DLD1 (cell line): ENCODE data around the gene PRM1.

Experiments used
- in situ Hi-C: cut with HindIII; loops from 2 replicates; pipeline ENCODE4 v1.10.0; 2017; ENCODE audit warnings: low sequenced_read_pairs

PRM1 gene

DNA sequence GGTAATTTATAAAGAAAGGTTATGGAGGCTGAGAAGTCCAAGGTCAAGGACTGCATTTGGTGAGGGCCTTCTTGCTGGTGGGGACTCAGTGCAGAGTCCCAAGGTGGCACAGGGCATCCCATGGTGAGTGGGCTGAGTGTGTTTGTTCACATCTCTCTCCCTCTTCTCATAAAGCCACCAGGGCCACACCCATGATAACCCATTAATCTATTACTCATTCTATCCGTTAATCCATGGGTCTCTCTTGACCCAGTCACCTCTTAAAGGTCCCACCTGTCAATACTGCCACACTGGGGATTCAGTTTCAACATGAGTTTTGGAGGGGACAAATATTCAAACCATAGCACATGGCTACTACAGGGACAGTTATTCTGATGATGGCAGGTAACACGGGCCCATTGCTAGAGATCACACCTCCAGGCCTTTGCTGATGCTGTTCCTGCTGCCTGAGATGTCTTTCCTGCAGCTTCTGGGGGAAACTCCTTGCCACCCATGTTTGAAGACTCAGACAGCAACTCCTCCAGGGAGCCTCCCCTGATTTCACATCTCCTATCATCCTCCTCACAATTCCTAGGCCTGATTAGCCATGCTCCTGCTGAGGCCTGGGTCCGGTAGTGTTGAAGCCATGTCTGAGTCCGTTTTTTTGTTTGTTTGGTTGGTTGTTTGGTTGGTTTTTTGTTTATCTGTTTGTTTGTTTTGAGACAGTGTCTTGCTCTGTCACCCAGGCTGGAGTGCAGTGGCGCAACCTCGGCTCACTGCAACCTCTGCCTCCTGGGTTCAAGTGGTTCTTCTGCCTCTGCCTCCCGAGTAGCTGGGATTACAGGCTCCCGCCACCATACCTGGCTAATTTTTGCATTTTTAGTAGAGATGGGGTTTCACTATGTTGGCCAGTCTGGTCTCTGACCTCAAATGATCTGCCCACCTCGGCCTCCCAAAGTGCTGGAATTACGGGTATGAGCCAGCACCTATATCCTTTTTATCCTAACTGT, 41.2 kb downstream of the PRM1 start:
- in situ Hi-C loops: no loop called here

DNA sequence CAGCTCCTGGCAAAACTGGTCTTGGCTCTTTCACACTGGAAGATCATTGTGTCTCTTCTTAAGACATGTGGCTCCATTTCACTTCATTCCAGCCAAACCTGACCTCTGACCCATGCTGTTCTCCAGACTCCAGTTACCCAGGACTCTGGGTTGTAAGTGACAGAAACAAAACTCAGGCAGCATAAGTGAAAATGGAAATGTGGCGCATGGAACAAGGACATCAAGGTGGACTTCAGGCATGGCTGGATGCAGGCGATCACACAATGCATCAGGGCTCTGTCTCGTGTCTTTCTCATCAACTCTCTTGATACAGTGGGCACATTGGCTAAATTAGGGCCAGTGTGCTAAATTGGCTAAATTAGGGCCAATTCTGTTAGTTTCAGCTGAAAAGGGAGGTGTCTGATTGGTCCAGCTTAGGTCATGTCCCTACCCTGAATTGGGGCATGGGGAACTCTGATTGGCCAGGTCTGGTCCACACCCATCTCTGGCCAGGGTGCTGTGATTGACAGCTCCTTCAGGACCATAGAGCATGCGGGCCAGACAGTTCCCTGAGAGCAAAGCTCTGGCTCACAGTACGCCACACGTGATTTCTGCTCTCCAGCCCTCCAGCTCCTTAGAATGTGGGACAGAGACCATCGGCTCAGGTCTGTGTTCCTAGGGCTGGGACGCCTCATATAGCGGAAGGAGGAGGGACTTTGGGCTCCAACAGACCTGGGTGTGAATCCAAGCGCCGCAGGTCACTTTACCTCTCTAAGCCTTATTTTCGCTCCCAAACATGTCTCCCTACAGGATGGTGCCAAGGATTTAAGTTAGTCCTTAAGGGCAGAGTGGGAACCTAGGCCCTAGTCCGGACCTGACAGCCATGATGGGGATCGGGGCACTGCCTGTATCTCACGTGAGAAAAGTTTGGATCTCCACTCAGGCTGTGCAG, 42.6 kb downstream of the PRM1 start:
- in situ Hi-C loops: no loop called here

DNA sequence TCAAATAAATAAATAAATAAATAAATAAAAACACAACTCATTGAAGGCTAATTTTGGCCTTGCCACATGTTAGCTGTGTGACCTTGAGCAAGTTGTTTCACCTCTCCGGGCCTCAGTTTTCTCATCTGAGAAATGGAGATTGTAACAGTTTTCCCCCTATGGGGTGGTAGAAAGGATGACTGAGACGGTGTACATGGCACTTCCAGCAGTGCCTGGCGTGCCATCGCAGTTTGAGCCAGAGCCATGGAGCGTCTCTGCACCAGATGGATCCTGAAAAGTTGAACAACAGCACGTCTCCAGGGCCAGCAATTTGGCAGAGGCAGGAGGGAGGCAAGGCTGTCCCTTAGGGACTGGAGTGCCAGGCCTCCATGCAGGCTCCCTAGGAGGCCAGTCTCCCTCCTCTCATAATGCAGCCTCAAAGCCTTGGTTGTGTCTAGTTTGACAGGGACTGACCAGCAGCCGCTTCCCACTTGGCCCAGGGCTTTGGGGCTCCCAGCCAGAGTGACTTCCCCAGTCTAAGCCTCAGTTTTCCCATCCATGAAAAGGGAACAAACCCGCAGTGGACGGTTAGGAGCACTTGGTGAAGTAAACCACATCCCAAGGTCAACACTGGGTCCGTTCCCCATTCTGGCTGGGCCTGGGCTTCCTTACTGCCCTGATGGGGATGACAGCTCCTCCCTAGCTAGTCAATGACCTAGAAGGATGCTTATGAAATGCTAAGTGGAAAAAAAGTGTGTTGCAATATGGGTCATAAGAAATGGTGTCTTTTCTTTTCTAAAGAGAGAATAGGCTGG, 44.5 kb downstream of the PRM1 start:
- in situ Hi-C loops: no loop called here

DNA sequence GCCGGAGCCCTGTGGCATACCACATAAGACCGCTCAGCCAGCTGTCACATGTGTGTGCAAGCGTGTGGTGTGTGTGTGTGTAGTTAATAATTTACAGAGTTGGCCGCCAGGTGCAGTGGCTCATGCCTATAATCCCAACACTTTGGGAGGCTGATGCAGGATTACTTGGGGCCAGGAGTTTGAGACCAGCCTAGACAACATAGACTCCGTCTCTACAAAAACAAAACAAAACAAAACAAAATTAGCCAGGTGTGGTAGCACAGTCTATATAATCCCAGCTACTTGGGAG, 45.5 kb downstream of the PRM1 start:
- in situ Hi-C loops: no loop called here

DNA sequence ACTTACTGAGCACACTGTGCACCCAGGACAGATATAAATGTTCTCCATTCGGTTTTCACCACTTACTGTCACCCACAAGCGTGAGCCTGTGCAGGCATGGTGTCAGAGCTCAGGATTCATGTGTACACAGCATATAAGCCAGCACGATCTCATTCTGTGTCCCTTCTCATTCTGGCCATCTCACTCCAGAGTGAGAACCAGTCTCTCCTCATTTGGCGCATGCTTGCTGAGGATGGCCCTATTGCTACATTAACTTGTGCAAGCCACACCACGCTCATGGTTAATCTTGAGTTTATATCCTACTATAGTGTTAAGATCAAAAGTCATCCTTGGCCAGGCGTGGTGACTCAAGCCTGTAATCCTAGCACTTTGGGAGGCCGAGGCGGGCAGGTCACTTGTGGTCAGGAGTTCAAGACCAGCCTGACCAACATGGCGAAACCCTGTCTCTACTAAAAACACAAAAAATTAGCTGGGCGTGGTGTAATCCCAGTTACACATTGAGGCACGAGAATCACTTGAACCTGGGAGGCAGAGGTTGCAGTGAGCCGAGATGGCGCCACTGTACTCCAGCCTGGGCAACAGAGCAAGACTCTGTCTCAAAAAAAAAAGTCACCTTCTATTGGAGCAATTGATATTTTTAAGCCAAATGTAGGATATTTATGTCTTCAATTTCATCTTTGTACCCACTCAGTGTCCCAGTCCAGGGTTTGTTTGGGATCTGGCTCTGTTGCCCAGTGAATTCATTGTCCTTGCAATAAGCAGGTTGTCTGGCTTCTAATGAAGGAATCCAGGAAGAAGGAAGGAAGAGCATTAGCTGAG, 46.0 kb downstream of the PRM1 start:
- in situ Hi-C loops: no loop called here

DNA sequence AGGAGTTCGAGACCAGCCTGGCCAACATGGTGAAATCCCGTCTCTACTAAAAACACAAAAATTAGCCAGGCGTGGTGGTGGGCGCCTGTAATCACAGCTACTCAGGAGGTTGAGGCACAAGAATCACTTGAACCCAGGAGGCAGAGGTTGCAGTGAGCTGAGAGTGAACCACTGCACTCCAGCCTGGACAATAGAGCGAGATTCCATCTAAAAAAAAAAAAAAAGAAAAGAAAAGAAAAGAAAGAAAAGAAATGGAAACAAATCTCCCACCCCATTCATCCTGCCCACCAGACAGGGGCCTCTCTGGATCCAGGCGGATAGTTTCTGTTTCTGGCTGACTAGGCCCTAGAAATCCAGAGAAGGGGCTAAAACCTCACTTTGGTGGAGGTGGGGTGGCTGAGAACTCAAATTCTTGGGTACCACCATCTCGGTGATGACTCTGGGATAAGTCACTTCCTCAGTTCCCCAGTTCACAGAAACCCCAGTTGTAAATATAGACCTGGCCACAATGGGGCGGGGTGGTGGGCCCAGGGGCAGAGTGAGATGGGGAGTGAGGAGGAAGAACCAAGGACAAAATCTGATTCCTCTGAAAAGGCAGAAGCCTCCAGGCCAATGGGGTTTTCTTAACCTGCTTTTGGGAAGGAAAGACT, 47.3 kb downstream of the PRM1 start:
- in situ Hi-C loops: no loop called here

DNA sequence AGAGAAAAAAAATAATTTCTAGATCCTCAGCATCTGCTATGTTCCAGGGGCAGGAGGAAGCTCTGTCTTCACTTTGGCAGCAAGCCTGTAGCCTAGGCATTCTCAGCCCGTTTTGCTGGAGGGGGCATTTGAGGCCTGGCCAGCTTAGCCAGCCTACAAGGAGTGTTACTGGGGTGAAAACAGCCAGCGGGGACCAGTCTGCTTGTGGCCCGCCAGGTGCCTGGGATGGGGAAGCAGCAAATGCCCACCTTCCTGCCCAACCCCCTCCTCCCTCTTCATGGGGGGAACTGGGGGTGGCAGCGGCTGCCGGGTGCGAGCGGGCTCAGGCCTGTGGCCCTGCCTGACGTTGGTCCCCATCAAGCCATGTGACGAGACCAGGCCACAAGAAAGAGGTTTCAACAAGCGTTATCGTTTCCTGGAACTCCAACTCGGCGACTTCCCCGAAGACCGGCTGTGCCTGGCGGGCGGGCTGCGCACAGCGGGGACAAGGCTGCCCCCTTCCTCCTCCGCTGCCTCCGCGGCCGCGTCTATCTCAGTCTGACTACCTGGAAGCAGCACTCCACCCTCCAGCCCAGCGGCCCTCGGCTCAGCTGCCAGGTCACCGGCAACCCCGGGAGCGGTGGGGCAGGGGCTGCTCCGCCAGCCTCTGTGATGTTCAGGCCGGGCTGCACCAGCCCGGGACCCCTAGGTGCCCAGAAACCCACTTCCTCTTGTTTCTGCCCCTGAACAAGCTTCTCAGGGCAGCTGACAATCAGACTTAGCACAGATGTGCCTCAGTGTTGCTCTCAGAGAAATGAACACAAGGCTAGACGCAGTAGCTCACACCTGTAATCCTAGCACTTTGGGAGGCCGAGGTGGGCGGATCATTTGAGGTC, 48.0 kb downstream of the PRM1 start:
- in situ Hi-C loops: no loop called here

DNA sequence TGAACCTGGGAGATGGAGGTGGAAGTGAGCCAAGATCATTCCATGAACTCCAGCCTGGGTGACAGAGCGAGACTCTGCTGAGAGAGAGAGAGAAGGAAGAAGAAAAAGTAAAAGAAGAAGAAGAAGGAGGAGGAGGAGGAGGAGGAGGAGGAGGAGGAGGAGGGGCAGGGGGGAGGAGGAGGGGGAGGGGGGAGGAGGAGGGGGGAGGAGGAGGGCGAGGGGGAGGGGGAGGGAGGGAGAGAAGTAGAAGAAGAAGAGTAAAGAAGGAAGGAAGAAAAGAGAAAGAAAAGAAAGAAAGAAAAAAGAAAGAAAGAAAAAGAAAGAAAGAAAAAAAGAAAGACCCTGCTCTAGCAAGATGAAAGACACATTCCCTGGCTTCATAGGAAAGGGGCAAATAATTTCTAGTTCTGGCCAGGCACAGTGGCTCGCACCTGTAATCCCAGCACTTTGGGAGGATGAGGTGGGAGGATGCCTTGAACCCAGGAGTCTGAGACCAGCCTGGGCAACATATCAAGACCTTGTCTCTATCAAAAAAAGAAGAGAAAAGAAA, 48.8 kb downstream of the PRM1 start:
- in situ Hi-C loops: no loop called here

DNA sequence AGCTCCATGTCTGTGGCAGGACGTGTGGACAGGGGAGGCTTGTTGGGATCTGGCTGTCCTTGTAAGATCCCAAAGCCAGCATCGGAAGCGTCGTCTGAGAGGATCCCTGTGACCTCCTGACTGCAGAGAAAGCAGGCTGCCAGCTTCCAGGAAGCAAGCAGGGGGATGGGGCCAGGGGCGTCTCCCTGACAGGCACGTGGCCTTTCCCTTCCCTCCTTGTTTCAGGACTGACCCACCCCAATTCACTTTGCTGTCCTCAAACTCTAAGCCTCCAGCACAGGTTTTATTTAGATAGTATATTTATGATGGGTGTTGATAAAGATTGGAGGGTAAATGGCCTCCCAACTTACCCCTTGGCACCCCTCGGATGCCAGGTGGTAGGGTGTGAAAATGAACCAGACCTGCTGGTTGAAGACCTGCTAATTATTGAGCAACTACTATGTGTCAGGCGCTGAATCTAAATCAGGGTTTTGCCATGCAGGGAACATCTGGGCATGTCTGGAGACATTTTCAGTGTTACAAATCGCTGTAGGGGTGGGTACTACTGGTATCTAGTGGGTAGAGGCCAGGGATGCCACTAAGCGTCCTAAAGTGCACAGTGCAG, 49.7 kb downstream of the PRM1 start:
- in situ Hi-C loops: no loop called here
